ENCODE measurements around the gene MRPL34.

The MRPL34 gene

DNA sequence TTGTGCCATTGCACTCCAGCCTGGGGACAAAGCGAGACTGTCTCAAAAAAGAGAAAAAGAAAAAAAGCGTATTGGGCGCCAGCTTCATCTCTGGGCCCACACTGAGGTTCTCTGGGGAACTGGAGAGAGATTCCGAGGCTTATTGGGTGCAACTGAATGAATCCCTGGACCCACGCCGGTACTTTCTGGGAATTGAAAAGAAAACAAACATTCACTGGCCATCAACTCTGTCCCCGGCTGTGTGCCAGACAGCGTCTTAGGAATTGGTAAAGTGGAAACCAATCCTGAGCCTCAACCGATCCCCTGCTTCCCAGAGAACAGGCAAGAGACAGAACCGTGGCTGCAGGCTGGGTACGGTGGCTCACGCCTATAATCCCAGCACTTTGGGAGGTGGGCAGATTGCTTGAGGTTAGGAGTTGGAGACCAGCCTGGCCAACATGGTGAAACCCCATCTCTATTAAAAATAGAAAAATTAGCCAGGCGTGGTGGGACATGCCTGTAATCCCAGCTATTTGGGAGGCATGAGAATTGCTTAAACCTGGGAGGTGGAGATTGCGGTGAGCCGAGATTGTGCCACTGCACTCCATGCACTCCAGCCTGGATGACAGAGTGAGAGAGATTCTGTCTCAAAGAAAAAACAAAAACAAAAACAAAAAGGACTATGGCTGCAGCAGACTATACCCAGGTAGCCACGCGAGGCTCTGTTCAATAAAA, 20.4 kb downstream of the MRPL34 start:
- Histone ChIP-seq H3K36me3 (ENCODE audit: insufficient read depth, low read length) (peaks cover 19% of the 10 kb centered on the region), H3K4me2 (ENCODE audit: low read length) (no peak overlapping the region), H3K4me1 (ENCODE audit: control insufficient read depth, insufficient read depth, low read length) (no peaks in the 10 kb centered on the region), H3K9ac (ENCODE audit: low read depth, low read length) (no peak overlapping the region), H3K4me3 (ENCODE audit: low read length) (no peak overlapping the region), H3K27me3 (ENCODE audit: control insufficient read depth, insufficient read depth, low read length) (no peaks in the 10 kb centered on the region), H3K9me3 (replicated peaks; ENCODE audit: low read length) (no peaks in the 10 kb centered on the region)

GRCh38 chr19:17326595-17326966, 20.9 kb downstream of the MRPL34 start:
- no peaks in the 10 kb centered on the region for H3K9me3 ChIP-seq (replicated peaks; ENCODE audit: low read length)
- no peak overlapping the region for H3K9ac ChIP-seq (ENCODE audit: low read depth, low read length)
- H3K27me3 ChIP-seq (ENCODE audit: control insufficient read depth, insufficient read depth, low read length): no peaks in the 10 kb centered on the region
- H3K4me1 ChIP-seq (ENCODE audit: control insufficient read depth, insufficient read depth, low read length): no peaks in the 10 kb centered on the region
- H3K4me3 ChIP-seq (ENCODE audit: low read length): no peak overlapping the region
- H3K4me2 ChIP-seq (ENCODE audit: low read length): no peak overlapping the region
- peaks cover 16% of the 10 kb centered on the region for H3K36me3 ChIP-seq (ENCODE audit: insufficient read depth, low read length)

DNA sequence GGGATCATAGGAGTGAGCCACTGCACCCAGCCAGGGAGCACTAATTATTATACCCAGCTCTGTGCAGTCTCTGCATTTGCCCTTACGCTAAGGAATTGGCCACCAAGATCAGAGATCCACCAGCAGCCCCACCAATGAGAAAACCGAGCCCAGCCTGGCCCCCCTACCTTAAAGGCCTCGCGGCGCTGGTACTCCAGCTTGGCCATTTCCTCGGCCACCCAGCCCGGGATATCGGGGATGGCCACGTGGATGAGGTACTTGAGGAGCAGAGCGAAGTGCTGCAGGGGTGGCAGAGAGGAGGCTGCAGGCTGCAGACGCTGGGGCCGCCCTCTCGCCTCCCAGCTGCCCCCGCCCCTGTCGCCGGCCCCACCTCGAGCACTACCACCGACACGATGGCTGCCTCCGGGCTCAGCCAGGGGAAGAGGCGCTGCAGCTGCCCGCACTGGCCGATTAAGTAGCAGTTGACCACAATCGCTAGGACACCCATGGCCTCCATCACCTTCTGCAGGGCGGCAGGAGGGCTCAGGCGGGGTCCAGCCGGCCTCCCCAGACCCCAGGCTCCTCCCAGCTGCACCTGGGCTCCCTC, 21.5 kb downstream of the MRPL34 start:
- no peaks in the 10 kb centered on the region for H3K9me3 ChIP-seq (replicated peaks; ENCODE audit: low read length)
- no peak overlapping the region for H3K9ac ChIP-seq (ENCODE audit: low read depth, low read length)
- H3K4me1 ChIP-seq (ENCODE audit: control insufficient read depth, insufficient read depth, low read length): no peaks in the 10 kb centered on the region
- no peaks in the 10 kb centered on the region for H3K27me3 ChIP-seq (ENCODE audit: control insufficient read depth, insufficient read depth, low read length)
- H3K4me3 ChIP-seq (ENCODE audit: low read length): no peak overlapping the region
- peaks cover 10% of the 10 kb centered on the region for H3K36me3 ChIP-seq (ENCODE audit: insufficient read depth, low read length)
- H3K4me2 ChIP-seq (ENCODE audit: low read length): no peak overlapping the region

GRCh38 chr19:17327654-17328516, 22.2 kb downstream of the MRPL34 start:
- Histone ChIP-seq H3K9me3 (replicated peaks; ENCODE audit: low read length) (no peaks in the 10 kb centered on the region), H3K4me1 (ENCODE audit: control insufficient read depth, insufficient read depth, low read length) (no peaks in the 10 kb centered on the region), H3K27me3 (ENCODE audit: control insufficient read depth, insufficient read depth, low read length) (no peaks in the 10 kb centered on the region), H3K36me3 (ENCODE audit: insufficient read depth, low read length) (peaks cover 4% of the 10 kb centered on the region), H3K4me3 (ENCODE audit: low read length) (no peak overlapping the region), H3K4me2 (ENCODE audit: low read length) (no peak overlapping the region), H3K9ac (ENCODE audit: low read depth, low read length) (no peak overlapping the region)

GRCh38 chr19:17328517-17329365, 23.1 kb downstream of the MRPL34 start:
- H3K9me3 ChIP-seq (replicated peaks; ENCODE audit: low read length): no peaks in the 10 kb centered on the region

GRCh38 chr19:17329366-17330261, 23.9 kb downstream of the MRPL34 start:
- Histone ChIP-seq H3K4me2 (ENCODE audit: low read length) (no peak overlapping the region), H3K36me3 (ENCODE audit: insufficient read depth, low read length) (peaks cover 8% of the 10 kb centered on the region), H3K9ac (ENCODE audit: low read depth, low read length) (no peak overlapping the region), H3K27me3 (ENCODE audit: control insufficient read depth, insufficient read depth, low read length) (no peaks in the 10 kb centered on the region), H3K4me3 (ENCODE audit: low read length) (no peak overlapping the region), H3K9me3 (replicated peaks; ENCODE audit: low read length) (no peaks in the 10 kb centered on the region), H3K4me1 (ENCODE audit: control insufficient read depth, insufficient read depth, low read length) (peaks cover 8% of the 10 kb centered on the region)

More at GRCh38 chr19:17328517-17329365, 23.1 kb downstream of the MRPL34 start:
- Histone ChIP-seq H3K4me3 (ENCODE audit: low read length) (no peak overlapping the region), H3K4me1 (ENCODE audit: control insufficient read depth, insufficient read depth, low read length) (peaks cover 2% of the 10 kb centered on the region), H3K4me2 (ENCODE audit: low read length) (no peak overlapping the region), H3K36me3 (ENCODE audit: insufficient read depth, low read length) (peaks cover 8% of the 10 kb centered on the region), H3K27me3 (ENCODE audit: control insufficient read depth, insufficient read depth, low read length) (no peaks in the 10 kb centered on the region), H3K9ac (ENCODE audit: low read depth, low read length) (no peak overlapping the region)

GRCh38 chr19:17330262-17331044, 24.8 kb downstream of the MRPL34 start:
- Histone ChIP-seq H3K4me2 (ENCODE audit: low read length) (no peak overlapping the region), H3K4me3 (ENCODE audit: low read length) (no peak overlapping the region)

DNA sequence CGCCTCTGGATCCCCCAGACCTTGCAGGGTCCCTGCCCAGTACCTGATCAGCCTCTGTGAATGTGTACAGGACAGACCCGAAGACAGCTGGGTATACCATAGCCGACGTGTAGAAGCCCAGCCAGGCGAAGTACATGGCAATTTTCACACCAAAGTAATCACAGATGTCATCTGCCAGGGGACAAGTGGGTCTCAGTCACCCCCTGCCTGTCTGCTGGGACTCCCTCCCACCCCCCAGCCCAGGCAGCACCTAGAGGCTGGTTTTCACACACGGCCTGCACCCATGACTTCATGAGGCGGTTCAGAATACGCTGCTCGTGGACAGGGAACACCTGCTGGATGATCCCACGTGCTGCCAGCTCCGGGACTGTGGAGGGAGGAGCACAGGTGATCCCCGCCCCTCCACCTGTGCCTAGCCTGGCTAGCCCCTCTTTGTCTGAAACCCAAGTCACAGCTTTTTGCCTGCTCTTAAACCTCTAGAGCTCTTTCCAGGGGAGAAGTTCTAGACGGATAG, 25.4 kb downstream of the MRPL34 start:
- Histone ChIP-seq H3K27me3 (ENCODE audit: control insufficient read depth, insufficient read depth, low read length) (no peaks in the 10 kb centered on the region), H3K9me3 (replicated peaks; ENCODE audit: low read length) (no peaks in the 10 kb centered on the region), H3K4me3 (ENCODE audit: low read length) (no peak overlapping the region), H3K4me2 (ENCODE audit: low read length) (no peak overlapping the region), H3K4me1 (ENCODE audit: control insufficient read depth, insufficient read depth, low read length) (peaks cover 13% of the 10 kb centered on the region), H3K36me3 (ENCODE audit: insufficient read depth, low read length) (peaks cover 8% of the 10 kb centered on the region), H3K9ac (ENCODE audit: low read depth, low read length) (no peak overlapping the region)

More at GRCh38 chr19:17330262-17331044, 24.8 kb downstream of the MRPL34 start:
- no peaks in the 10 kb centered on the region for H3K9me3 ChIP-seq (replicated peaks; ENCODE audit: low read length)
- peaks cover 8% of the 10 kb centered on the region for H3K36me3 ChIP-seq (ENCODE audit: insufficient read depth, low read length)
- H3K4me1 ChIP-seq (ENCODE audit: control insufficient read depth, insufficient read depth, low read length): peaks cover 13% of the 10 kb centered on the region
- no peak overlapping the region for H3K9ac ChIP-seq (ENCODE audit: low read depth, low read length)
- no peaks in the 10 kb centered on the region for H3K27me3 ChIP-seq (ENCODE audit: control insufficient read depth, insufficient read depth, low read length)

GRCh38 chr19:17332360-17332676, 26.6 kb downstream of the MRPL34 start:
- Histone ChIP-seq H3K4me2 (ENCODE audit: low read length) (no peak overlapping the region), H3K27me3 (ENCODE audit: control insufficient read depth, insufficient read depth, low read length) (no peaks in the 10 kb centered on the region), H3K9ac (ENCODE audit: low read depth, low read length) (no peak overlapping the region), H3K4me3 (ENCODE audit: low read length) (no peak overlapping the region), H3K9me3 (replicated peaks; ENCODE audit: low read length) (no peaks in the 10 kb centered on the region), H3K4me1 (ENCODE audit: control insufficient read depth, insufficient read depth, low read length) (peaks cover 13% of the 10 kb centered on the region), H3K36me3 (ENCODE audit: insufficient read depth, low read length) (peaks cover 8% of the 10 kb centered on the region)
